ENCODE results near the gene PRKCE.

GRCh38 chr2:46216213-46216612 is 564.7 kb downstream of the PRKCE start:
- TF ChIP-seq CTCF (IDR thresholded peaks at IDR 0.05), result no peak
- TF ChIP-seq EP300 (IDR thresholded peaks at IDR 0.05; ENCODE audit: borderline replicate concordance in 1 of 2, low read depth in 1 of 2, low read length in 1 of 2), result no peak
- TF ChIP-seq, protein P1, sequence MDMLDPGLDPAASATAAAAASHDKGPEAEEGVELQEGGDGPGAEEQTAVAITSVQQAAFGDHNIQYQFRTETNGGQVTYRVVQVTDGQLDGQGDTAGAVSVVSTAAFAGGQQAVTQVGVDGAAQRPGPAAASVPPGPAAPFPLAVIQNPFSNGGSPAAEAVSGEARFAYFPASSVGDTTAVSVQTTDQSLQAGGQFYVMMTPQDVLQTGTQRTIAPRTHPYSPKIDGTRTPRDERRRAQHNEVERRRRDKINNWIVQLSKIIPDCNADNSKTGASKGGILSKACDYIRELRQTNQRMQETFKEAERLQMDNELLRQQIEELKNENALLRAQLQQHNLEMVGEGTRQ (IDR thresholded peaks at IDR 0.05; ENCODE audit: borderline replicate concordance, low read depth, low read length), result no peak
- TF ChIP-seq JUND (IDR thresholded peaks at IDR 0.05), result no peak
- TF ChIP-seq POLR2AphosphoS5 (IDR thresholded peaks at IDR 0.05; ENCODE audit: low read depth, low read length), result no peak
- TF ChIP-seq MXI1 (IDR thresholded peaks at IDR 0.05; ENCODE audit: low read depth, low read length), result no peak
- TF ChIP-seq EZH2phosphoT487 (IDR thresholded peaks at IDR 0.05; ENCODE audit: borderline replicate concordance, low read depth), result no peak
- no peak for TF ChIP-seq RAD21 (IDR thresholded peaks at IDR 0.05; ENCODE audit: low read length)
- no peak for TF ChIP-seq SMC3 (IDR thresholded peaks at IDR 0.05; ENCODE audit: low read depth, low read length)
- TF ChIP-seq MAX (IDR thresholded peaks at IDR 0.05; ENCODE audit: low read depth), result no peak
- TF ChIP-seq, protein P2, sequence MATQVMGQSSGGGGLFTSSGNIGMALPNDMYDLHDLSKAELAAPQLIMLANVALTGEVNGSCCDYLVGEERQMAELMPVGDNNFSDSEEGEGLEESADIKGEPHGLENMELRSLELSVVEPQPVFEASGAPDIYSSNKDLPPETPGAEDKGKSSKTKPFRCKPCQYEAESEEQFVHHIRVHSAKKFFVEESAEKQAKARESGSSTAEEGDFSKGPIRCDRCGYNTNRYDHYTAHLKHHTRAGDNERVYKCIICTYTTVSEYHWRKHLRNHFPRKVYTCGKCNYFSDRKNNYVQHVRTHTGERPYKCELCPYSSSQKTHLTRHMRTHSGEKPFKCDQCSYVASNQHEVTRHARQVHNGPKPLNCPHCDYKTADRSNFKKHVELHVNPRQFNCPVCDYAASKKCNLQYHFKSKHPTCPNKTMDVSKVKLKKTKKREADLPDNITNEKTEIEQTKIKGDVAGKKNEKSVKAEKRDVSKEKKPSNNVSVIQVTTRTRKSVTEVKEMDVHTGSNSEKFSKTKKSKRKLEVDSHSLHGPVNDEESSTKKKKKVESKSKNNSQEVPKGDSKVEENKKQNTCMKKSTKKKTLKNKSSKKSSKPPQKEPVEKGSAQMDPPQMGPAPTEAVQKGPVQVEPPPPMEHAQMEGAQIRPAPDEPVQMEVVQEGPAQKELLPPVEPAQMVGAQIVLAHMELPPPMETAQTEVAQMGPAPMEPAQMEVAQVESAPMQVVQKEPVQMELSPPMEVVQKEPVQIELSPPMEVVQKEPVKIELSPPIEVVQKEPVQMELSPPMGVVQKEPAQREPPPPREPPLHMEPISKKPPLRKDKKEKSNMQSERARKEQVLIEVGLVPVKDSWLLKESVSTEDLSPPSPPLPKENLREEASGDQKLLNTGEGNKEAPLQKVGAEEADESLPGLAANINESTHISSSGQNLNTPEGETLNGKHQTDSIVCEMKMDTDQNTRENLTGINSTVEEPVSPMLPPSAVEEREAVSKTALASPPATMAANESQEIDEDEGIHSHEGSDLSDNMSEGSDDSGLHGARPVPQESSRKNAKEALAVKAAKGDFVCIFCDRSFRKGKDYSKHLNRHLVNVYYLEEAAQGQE (IDR thresholded peaks at IDR 0.05; ENCODE audit: low read depth, low read length), result no peak
- no peak for TF ChIP-seq TAF1 (IDR thresholded peaks at IDR 0.05; ENCODE audit: borderline replicate concordance, low read depth, low read length)

Measured in SK-N-SH (cell line).